ENCODE results near the gene ARID1B. TPM values are rescaled to one million over a fixed set of nuclear protein-coding genes. Genes with fewer than 3 reads are reported as not detected.

ARID1B gene
- total and polyA plus RNA-seq, 9 of the 15 experiments (the other 6 are each of a cell fraction or from before 2014, with no cell fraction given), result 12.5 to 50.5 (median 25.8) TPM

- no peak for ATAC-seq
- Histone ChIP-seq H3K4me2 (ENCODE audit: insufficient read depth, low read length) (no peak overlapping the region), H3K27me3 (ENCODE audit: control insufficient read depth in 2 of 2, insufficient read depth in 2 of 2, low read length in 2 of 2) (no peaks in the 10 kb centered on the region), H3K79me2 (ENCODE audit: control insufficient read depth, insufficient read depth, low read length) (no peaks in the 10 kb centered on the region), H3K9me3 (replicated peaks; ENCODE audit: control insufficient read depth, insufficient read depth, low read depth, low read length) (no peaks in the 10 kb centered on the region), H3K9ac (ENCODE audit: insufficient read depth in 1 of 2, low read depth in 2 of 2, low read length in 2 of 2) (no peak overlapping the region), H3K4me1 (replicated peaks in 1 of 2; ENCODE audit: control insufficient read depth in 2 of 2, insufficient read depth in 2 of 2, low read length in 2 of 2) (no peaks in the 10 kb centered on the region), H3K27ac (ENCODE audit: extremely low read depth, low read depth, low read length) (no peak overlapping the region), H2AFZ (ENCODE audit: low read depth, low read length) (no peak overlapping the region), H3K4me3 (no peak overlapping the region), H3K9me1 (ENCODE audit: control insufficient read depth, insufficient read depth, low read length) (no peaks in the 10 kb centered on the region), H3K36me3 (ENCODE audit: control insufficient read depth, insufficient read depth, low read length) (no peaks in the 10 kb centered on the region), H4K20me1 (replicated peaks; ENCODE audit: control insufficient read depth, insufficient read depth, low read length) (no peaks in the 10 kb centered on the region)
- POLR2A ChIA-PET, result no interaction called here
- no peak for TF ChIP-seq FOSL1 (tag; conservative IDR thresholded peaks at IDR 0.05)
- TF ChIP-seq ZNF121 (CRISPR knock-in tag; conservative IDR thresholded peaks at IDR 0.05), result no peak
- TF ChIP-seq CEBPG (CRISPR knock-in tag; IDR thresholded peaks at IDR 0.05), result no peak
- TF ChIP-seq CEBPG (tag; conservative IDR thresholded peaks at IDR 0.05 in 1 of 2, IDR thresholded peaks at IDR 0.05 in 1 of 2), result no peak
- TF ChIP-seq MNT (conservative IDR thresholded peaks at IDR 0.05), result no peak
- no peak for TF ChIP-seq MYC (IDR thresholded peaks at IDR 0.05; ENCODE audit: low read depth, low read length)
- TF ChIP-seq MYC (CRISPR knock-in tag; IDR thresholded peaks at IDR 0.05; ENCODE audit: borderline replicate concordance, low read depth), result no peak
- no peak for TF ChIP-seq PHF20 (IDR thresholded peaks at IDR 0.05; ENCODE audit: partially characterized antibody)
- TF ChIP-seq PPARD (CRISPR knock-in tag; IDR thresholded peaks at IDR 0.05), result no peak
- no peak for TF ChIP-seq PTBP1 (IDR thresholded peaks at IDR 0.05; ENCODE audit: low read depth, low read length)
- TF ChIP-seq NRF1 (conservative IDR thresholded peaks at IDR 0.05 in 1 of 2, IDR thresholded peaks at IDR 0.05 in 1 of 2), result no peak
- no peak for TF ChIP-seq KAT8 (IDR thresholded peaks at IDR 0.05; ENCODE audit: low read depth)
- TF ChIP-seq MCM2 (IDR thresholded peaks at IDR 0.05; ENCODE audit: low read depth), result no peak
- TF ChIP-seq ID3 (CRISPR knock-in tag; IDR thresholded peaks at IDR 0.05), result no peak
- no peak for TF ChIP-seq ID3 (tag; IDR thresholded peaks at IDR 0.05)
- no peak for TF ChIP-seq HDAC6 (IDR thresholded peaks at IDR 0.05; ENCODE audit: low read depth, low read length)
- no peak for TF ChIP-seq SMAD2 (IDR thresholded peaks at IDR 0.05; ENCODE audit: low read depth, low read length)
- no peak for TF ChIP-seq ZNF696 (CRISPR knock-in tag; conservative IDR thresholded peaks at IDR 0.05)
- no peak for TF ChIP-seq ARID1B (IDR thresholded peaks at IDR 0.05)
- 83% methylated on average over 3 of the region's 3 CpGs for WGBS (ENCODE audit: insufficient coverage, low coverage, missing lambda C conversion rate)
- in situ Hi-C loops (cut with MboI), result no loop called here
- no peak for DNase-seq (ENCODE audit: extremely low read depth in 1 of 4, low spot score in 3 of 4)
- intact Hi-C loops (cut with micrococcal nuclease), result no loop called here
- no TSS peak for BruUV-seq (replicated peaks)
- FAIRE-seq, result peak; percentile 52
- CTCF ChIA-PET (ENCODE audit: low intra/inter-chr PET ratio), result no interaction called here
These were observed 339.2 kb downstream of the ARID1B start for GRCh38 chr6:157116426-157116825.
